A549 (cell line): ENCODE data around the gene COMMD7. TPM values are rescaled to one million over a fixed set of nuclear protein-coding genes. Genes with fewer than 3 reads are reported as not detected.

Experiments used
- ATAC-seq, 2 experiments: fragments of 200-7000 bp in 1 of 2; fragments of >200 bp in 1 of 2; cut with Nextera tagmentation in 1 of 2; cut with Tn5 transposase in 1 of 2; 3 replicates each; pipeline versions ENCODE4 v1.8.0 to v1.9.1; 2018 to 2020; ENCODE audit warnings: mild to moderate bottlenecking in 1 of 2, moderate library complexity in 1 of 2
- CTCF ChIA-PET: fragments of 300-600 bp; sonication (Branson Sonifier 250); formaldehyde crosslinking; extraction: SDS; loops from one replicate; lab custom pipeline; 2021; ENCODE audit warnings: antibody characterized with exemption, inconsistent platforms; lab: Yijun Ruan, JAX
- POLR2A ChIA-PET: fragments of 350-600 bp; formaldehyde crosslinking; extraction: SDS; loops from one replicate; lab custom pipeline; 2021; ENCODE audit warnings: antibody characterized with exemption, inconsistent platforms; lab: Yijun Ruan, JAX
- DNase-seq, 2 experiments: peaks; one replicate each; pipeline versions ENCODE4 v3.0.0 to v3.0.0-alpha.2; 2011 to 2016; ENCODE audit warnings: low read depth in 1 of 2, low spot score in 1 of 2
- FAIRE-seq: peaks from 2 replicates; lab custom pipeline; 2011; peaks lifted over from hg19 to GRCh38; lab: Jason Lieb, UNC
- H3K27ac ChIP-seq, 2 experiments: fragments of >200 bp; sonication (Bioruptor Twin); formaldehyde crosslinking; 3 replicates each; pipeline ENCODE4 v1.5.1; 2016 to 2017
- H3K4me1 ChIP-seq: fragments of >200 bp; sonication (Bioruptor Twin); formaldehyde crosslinking; 3 replicates; pipeline ENCODE4 v1.6.1; 2016
- H3K4me2 ChIP-seq: fragments of >200 bp; sonication (Bioruptor Twin); formaldehyde crosslinking; 3 replicates; pipeline ENCODE4 v1.6.1; 2016
- H3K4me3 ChIP-seq: fragments of >200 bp; sonication (Bioruptor Twin); formaldehyde crosslinking; 3 replicates; pipeline ENCODE4 v1.5.1; 2016
- H3K9me3 ChIP-seq: fragments of >200 bp; sonication (Bioruptor Twin); formaldehyde crosslinking; 3 replicates; pipeline ENCODE4 v1.6.1; 2016
- CBX8 ChIP-seq: fragments of 200-600 bp; sonication (generic); IDR thresholded peaks from 2 replicates; pipeline ENCODE4 v1.6.1; 2016
- CEBPB ChIP-seq, 2 experiments: fragments of >200 bp in 1 of 2; sonication (Bioruptor Twin) in 1 of 2; formaldehyde crosslinking in 1 of 2; IDR thresholded peaks; 2 replicates each; pipeline ENCODE4 v1.6.1; 2012 to 2016
- EHF ChIP-seq: fragments of 250-450 bp; sonication (Bioruptor Pico); IDR thresholded peaks from 2 replicates; pipeline ENCODE4 v1.5.0; 2020; ENCODE audit warnings: mild to moderate bottlenecking
- HMGXB4 ChIP-seq: fragments of 250-450 bp; sonication (Bioruptor Pico); IDR thresholded peaks from 2 replicates; pipeline ENCODE4 v1.5.0; 2021; ENCODE audit warnings: mild to moderate bottlenecking, moderate library complexity, borderline replicate concordance
- HOXA7 ChIP-seq: fragments of 250-450 bp; sonication (Bioruptor Pico); IDR thresholded peaks from 2 replicates; pipeline ENCODE4 v1.5.0; 2020; ENCODE audit warnings: mild to moderate bottlenecking, moderate library complexity
- HOXB13 ChIP-seq: fragments of 250-450 bp; sonication (Bioruptor Pico); IDR thresholded peaks from 2 replicates; pipeline ENCODE4 v1.5.0; 2020; ENCODE audit warnings: low read depth, mild to moderate bottlenecking, moderate library complexity
- HOXB5 ChIP-seq: fragments of 250-450 bp; sonication (Bioruptor Pico); IDR thresholded peaks from 2 replicates; pipeline ENCODE4 v1.5.0; 2020; ENCODE audit warnings: mild to moderate bottlenecking, moderate library complexity
- JUN ChIP-seq, 2 experiments: fragments of >200 bp; sonication (Bioruptor Twin); formaldehyde crosslinking; IDR thresholded peaks; 2 replicates in 1 of 2; 3 replicates in 1 of 2; pipeline ENCODE4 v1.6.1; 2016 to 2017
- KDM1A ChIP-seq: fragments of 200-600 bp; sonication (generic); IDR thresholded peaks from 2 replicates; pipeline ENCODE4 v1.6.1; 2016; ENCODE audit warnings: low read depth, mild to moderate bottlenecking
- MAFK ChIP-seq: fragments of 450-650 bp; IDR thresholded peaks from 2 replicates; pipeline ENCODE4 v1.6.1; 2014; ENCODE audit not compliant: partially characterized antibody
- MAZ ChIP-seq: fragments of 150-350 bp; IDR thresholded peaks from 2 replicates; pipeline ENCODE4 v1.6.1; 2014; ENCODE audit warnings: antibody characterized with exemption, low read depth, low read length, borderline replicate concordance
- RAD21 ChIP-seq, 2 experiments: fragments of >200 bp in 1 of 2; sonication (Bioruptor Twin) in 1 of 2; formaldehyde crosslinking in 1 of 2; IDR thresholded peaks in 1 of 2; conservative IDR thresholded peaks in 1 of 2; 2 replicates in 1 of 2; 3 replicates in 1 of 2; pipeline ENCODE4 v1.6.1; 2012 to 2018; ENCODE audit warnings: inconsistent platforms in 1 of 2
- RNF2 ChIP-seq: fragments of 200-600 bp; sonication (generic); IDR thresholded peaks from 2 replicates; pipeline ENCODE4 v1.6.1; 2016; ENCODE audit warnings: low read depth, mild to moderate bottlenecking, antibody characterized with exemption, moderate library complexity, borderline replicate concordance
- SMC3 ChIP-seq: fragments of >200 bp; sonication (Bioruptor Twin); formaldehyde crosslinking; IDR thresholded peaks from 3 replicates; pipeline ENCODE4 v1.6.1; 2018; ENCODE audit warnings: inconsistent platforms
- ZFP36 ChIP-seq: fragments of 450-650 bp; IDR thresholded peaks from 2 replicates; pipeline ENCODE4 v1.6.1; 2014; ENCODE audit warnings: borderline replicate concordance; ENCODE audit not compliant: partially characterized antibody
- WGBS: methylation state at CpG from one replicate; pipeline ENCODE4 v1.1.6; 2017; ENCODE audit errors: missing lambda C conversion rate; 5-methylcytosine and 5-hydroxymethylcytosine counted together
- polyA plus RNA-seq, 4 experiments: library from polyadenylated mRNA; depleted of rRNA in 3 of 4; stranded (reverse); fragments of >200 nt; fragmentation: RNase III in 1 of 4; extraction: RNeasy Plus Mini Kit Qiagen cat#74134 plus additional on column Dnase treatment in 1 of 4; gene quantifications; 2 replicates in 3 of 4; 3 replicates in 1 of 4; pipeline ENCODE4 v1.2.3, GENCODE V29; 2011 to 2017
- TF ChIP-seq, protein P1 (sequence below): fragments of >200 bp; sonication (Bioruptor Twin); formaldehyde crosslinking; IDR thresholded peaks from 3 replicates; pipeline ENCODE4 v1.5.1; 2016

Gene COMMD7
- polyA plus RNA-seq, 2 of the 4 experiments (the other 2 are of a cell fraction) = 55.7 to 74.1 TPM

DNA sequence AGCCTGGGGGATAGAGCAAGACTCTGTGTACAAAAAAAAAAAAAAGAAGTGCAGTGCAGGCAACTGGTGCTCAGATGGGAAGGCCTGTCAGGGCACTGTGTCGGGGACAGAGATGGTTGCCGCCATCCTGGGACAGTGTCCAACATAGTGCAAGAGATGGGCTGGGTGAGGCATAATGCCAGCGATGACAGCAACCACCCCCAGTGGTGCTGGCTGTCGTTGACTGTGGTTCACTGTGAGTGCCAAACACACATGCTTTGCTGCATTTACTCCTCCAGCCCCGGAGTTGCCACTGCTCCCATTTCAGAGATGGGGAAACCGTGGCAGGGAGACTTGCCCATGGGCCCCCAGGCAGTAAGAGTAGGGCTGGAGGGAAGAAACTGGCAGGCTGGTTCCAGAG lies 64.3 kb downstream of the COMMD7 start:
- 79% methylated on average over 5 of the region's 6 CpGs for WGBS
- Histone ChIP-seq H3K4me3 (no peak overlapping the region), H3K27ac (peak overlapping the region in 1 of 2 experiments; percentile 21; a peak in 1 of 6 replicates), H3K4me2 (no peak overlapping the region), H3K9me3 (no peaks in the 10 kb centered on the region), H3K4me1 (peaks cover 15% of the 10 kb centered on the region)
- ATAC-seq (no peak), FAIRE-seq (no peak), DNase-seq (no peak)
- POLR2A ChIA-PET = no interaction called here
- no peak for TF ChIP-seq ZFP36
- no peak for TF ChIP-seq MAZ
- TF ChIP-seq HMGXB4 (CRISPR knock-in tag) = no peak
- no peak for TF ChIP-seq HOXB5 (CRISPR knock-in tag)
- no peak for TF ChIP-seq CEBPB (IDR thresholded peaks at IDR 0.05)
- TF ChIP-seq RNF2 = no peak
- TF ChIP-seq JUN (IDR thresholded peaks at IDR 0.05) = no peak
- no peak for TF ChIP-seq HOXA7 (CRISPR knock-in tag)
- TF ChIP-seq HOXB13 (CRISPR knock-in tag) = no peak
- CTCF ChIA-PET = interaction anchor here (0.6 to 27.5 kb wide), 6 partner anchors 26 to 563 kb away, joined by 3 to 396 read pairs (median 3); partner anchors contain the start of gene DNMT3B

DNA sequence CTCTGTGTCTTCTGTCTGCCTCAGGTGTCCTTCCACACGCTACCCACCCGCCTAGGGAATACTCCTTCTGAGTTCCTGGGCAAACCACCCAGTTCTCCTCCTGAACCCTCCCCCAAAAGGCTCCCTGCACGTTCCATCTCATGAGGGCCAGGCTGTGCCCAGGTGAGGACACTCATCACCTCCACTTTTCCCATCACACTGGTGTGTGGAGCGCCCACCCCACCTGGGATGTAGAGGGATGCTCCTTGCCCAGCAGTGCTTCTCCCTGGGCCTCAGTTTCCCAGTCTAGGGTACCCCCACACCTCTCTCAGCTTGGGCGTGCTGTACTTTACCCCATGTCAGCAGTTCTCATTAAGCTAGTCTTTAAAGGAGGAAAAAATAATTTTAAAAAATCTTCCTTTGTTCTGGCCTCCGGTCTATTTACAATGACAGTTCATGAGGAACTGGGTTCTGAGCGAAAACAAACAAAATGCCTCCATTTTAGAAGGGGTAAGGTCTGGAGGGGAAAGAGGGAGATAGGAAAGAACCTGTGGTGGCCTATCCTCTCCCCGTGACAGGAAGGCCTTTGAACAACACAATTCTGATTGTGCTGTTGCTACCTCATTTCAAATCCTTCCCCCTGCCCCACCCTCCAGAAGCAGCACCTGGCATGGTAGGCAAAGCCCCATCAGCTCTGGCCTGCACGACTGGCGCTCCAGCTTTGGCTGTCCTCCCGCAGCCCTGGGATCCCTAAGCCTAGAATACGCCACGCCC lies 67.9 kb downstream of the COMMD7 start:
- H3K27ac ChIP-seq = peak overlapping the region in 1 of 2 experiments; percentile 9; a peak in 2 of 6 replicates
- TF ChIP-seq KDM1A (no peak), MAFK (peak; percentile 45)
- no peak for ATAC-seq
- H3K9me3 ChIP-seq = no peaks in the 10 kb centered on the region
- FAIRE-seq = no peak
- H3K4me1 ChIP-seq = peaks cover 17% of the 10 kb centered on the region; the same call in 2 of the 3 replicates
- CTCF ChIA-PET = interaction anchor here (0.7 to 27.5 kb wide), 24 partner anchors 8 to 537 kb away, joined by 3 to 396 read pairs (median 6); partner anchors contain the start of genes COMMD7 and DNMT3B
- WGBS = 79% methylated on average over 13 of the region's 13 CpGs
- no peak overlapping the region for H3K4me3 ChIP-seq
- no peak overlapping the region for H3K4me2 ChIP-seq
- POLR2A ChIA-PET = no interaction called here
- DNase-seq = no peak

- no peak for FAIRE-seq
These were observed 68.9 kb downstream of the COMMD7 start for GRCh38 chr20:32674362-32674789.

More at GRCh38 chr20:32674362-32674789, 68.9 kb downstream of the COMMD7 start:
- ChIA-PET POLR2A (interaction anchor here (0.7 kb wide), 1 partner anchor 104 kb away, joined by 3 read pairs; no protein-coding TSS in a partner anchor), CTCF (interaction anchor here (0.6 to 27.5 kb wide), 56 partner anchors 9 to 1032 kb away, joined by 3 to 396 read pairs (median 5); partner anchors contain the start of genes COMMD7 and DNMT3B)
- Histone ChIP-seq H3K9me3 (no peaks in the 10 kb centered on the region), H3K4me1 (peaks cover 17% of the 10 kb centered on the region; the same call in 2 of the 3 replicates), H3K27ac (no peak overlapping the region), H3K4me3 (no peak overlapping the region), H3K4me2 (no peak overlapping the region)
- no peak for TF ChIP-seq CBX8
- TF ChIP-seq, protein P1, sequence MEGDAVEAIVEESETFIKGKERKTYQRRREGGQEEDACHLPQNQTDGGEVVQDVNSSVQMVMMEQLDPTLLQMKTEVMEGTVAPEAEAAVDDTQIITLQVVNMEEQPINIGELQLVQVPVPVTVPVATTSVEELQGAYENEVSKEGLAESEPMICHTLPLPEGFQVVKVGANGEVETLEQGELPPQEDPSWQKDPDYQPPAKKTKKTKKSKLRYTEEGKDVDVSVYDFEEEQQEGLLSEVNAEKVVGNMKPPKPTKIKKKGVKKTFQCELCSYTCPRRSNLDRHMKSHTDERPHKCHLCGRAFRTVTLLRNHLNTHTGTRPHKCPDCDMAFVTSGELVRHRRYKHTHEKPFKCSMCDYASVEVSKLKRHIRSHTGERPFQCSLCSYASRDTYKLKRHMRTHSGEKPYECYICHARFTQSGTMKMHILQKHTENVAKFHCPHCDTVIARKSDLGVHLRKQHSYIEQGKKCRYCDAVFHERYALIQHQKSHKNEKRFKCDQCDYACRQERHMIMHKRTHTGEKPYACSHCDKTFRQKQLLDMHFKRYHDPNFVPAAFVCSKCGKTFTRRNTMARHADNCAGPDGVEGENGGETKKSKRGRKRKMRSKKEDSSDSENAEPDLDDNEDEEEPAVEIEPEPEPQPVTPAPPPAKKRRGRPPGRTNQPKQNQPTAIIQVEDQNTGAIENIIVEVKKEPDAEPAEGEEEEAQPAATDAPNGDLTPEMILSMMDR = peak; percentile 93
- peak; percentile 21 for TF ChIP-seq MAFK
- no peak for TF ChIP-seq EHF (CRISPR knock-in tag)
- peak; percentile 95 to 96 for TF ChIP-seq RAD21 (conservative IDR thresholded peaks at IDR 0.05 in 1 of 2, IDR thresholded peaks at IDR 0.05 in 1 of 2)
- peak; percentile 94 for TF ChIP-seq SMC3
- WGBS = 43% methylated on average over 5 of the region's 5 CpGs
- ATAC-seq (peak; percentile 74 to 87), DNase-seq (peak; percentile 66 to 80)
